Nephron progenitor cell (in vitro differentiated cells): Measurements from ENCODE around the gene DKC1.
"Not testable (repeated sequence)": the region's sequence is repeated elsewhere in the genome, so short reads cannot be mapped to it uniquely, and the experiment has no call there.

ENCODE experiments used
- DNase-seq: peaks from one replicate; pipeline ENCODE4 v3.0.0; 2021
- H3K27ac Mint-ChIP-seq: 2 replicates; pipeline ENCODE4 v1.8.0; 2021; ENCODE audit warnings: mild to moderate bottlenecking, moderate library complexity, mixed read lengths
- H3K27me3 Mint-ChIP-seq: 2 replicates; pipeline ENCODE4 v1.8.0; 2021; ENCODE audit warnings: mild to moderate bottlenecking, low read depth, mixed read lengths; ENCODE audit not compliant: poor library complexity
- H3K36me3 Mint-ChIP-seq: 2 replicates; pipeline ENCODE4 v1.8.0; 2021; ENCODE audit warnings: low read depth, mixed read lengths
- H3K4me1 Mint-ChIP-seq: 2 replicates; pipeline ENCODE4 v1.8.0; 2021; ENCODE audit warnings: mixed read lengths
- H3K4me3 Mint-ChIP-seq: 2 replicates; pipeline ENCODE4 v1.8.0; 2021; ENCODE audit warnings: mild to moderate bottlenecking, moderate library complexity, mixed read lengths
- H3K9me3 Mint-ChIP-seq: 2 replicates; pipeline ENCODE4 v1.8.0; 2021; ENCODE audit warnings: mild to moderate bottlenecking, moderate library complexity, mixed read lengths
- CTCF ChIP-seq: fragments of 200-600 bp; sonication (generic); IDR thresholded peaks from 2 replicates; pipeline ENCODE4 v1.5.0; 2021; ENCODE audit warnings: antibody characterized with exemption

The DKC1 gene

GRCh38 chrX:154819771-154820341, 57.2 kb downstream of the DKC1 start:
- Mint-ChIP-seq H3K27ac (no peak overlapping the region), H3K27me3 (no peaks in the 10 kb centered on the region), H3K9me3 (peaks cover 57% of the 10 kb centered on the region), H3K36me3 (no peaks in the 10 kb centered on the region), H3K4me1 (no peaks in the 10 kb centered on the region), H3K4me3 (no peak overlapping the region)
- no peak for DNase-seq
- TF ChIP-seq CTCF: no peak

GRCh38 chrX:154821523-154821922, 58.9 kb downstream of the DKC1 start:
- H3K9me3 Mint-ChIP-seq: peaks cover 55% of the 10 kb centered on the region

GRCh38 chrX:154822029-154822428, 59.4 kb downstream of the DKC1 start:
- Mint-ChIP-seq H3K36me3 (no peaks in the 10 kb centered on the region), H3K27ac (no peak overlapping the region), H3K4me1 (no peaks in the 10 kb centered on the region), H3K9me3 (peaks cover 56% of the 10 kb centered on the region), H3K4me3 (no peak overlapping the region), H3K27me3 (no peaks in the 10 kb centered on the region)
- DNase-seq: no peak
- TF ChIP-seq CTCF: no peak

More at GRCh38 chrX:154821523-154821922, 58.9 kb downstream of the DKC1 start:
- Mint-ChIP-seq H3K4me1 (no peaks in the 10 kb centered on the region), H3K4me3 (no peak overlapping the region), H3K27me3 (no peaks in the 10 kb centered on the region), H3K36me3 (no peaks in the 10 kb centered on the region), H3K27ac (no peak overlapping the region)
- no peak for TF ChIP-seq CTCF
- DNase-seq: no peak

GRCh38 chrX:154824638-154825037, 62.0 kb downstream of the DKC1 start:
- Mint-ChIP-seq H3K36me3 (no peaks in the 10 kb centered on the region), H3K27ac (no peak overlapping the region), H3K4me1 (no peaks in the 10 kb centered on the region), H3K9me3 (peaks cover 49% of the 10 kb centered on the region), H3K4me3 (no peak overlapping the region), H3K27me3 (no peaks in the 10 kb centered on the region)
- TF ChIP-seq CTCF: no peak
- DNase-seq: no peak

- not testable (repeated sequence) for H3K4me1 Mint-ChIP-seq, DNase-seq, H3K27me3 Mint-ChIP-seq, H3K36me3 Mint-ChIP-seq, H3K27ac Mint-ChIP-seq, H3K4me3 Mint-ChIP-seq
- peaks cover 46% of the 10 kb centered on the region for H3K9me3 Mint-ChIP-seq
Observed at GRCh38 chrX:154825586-154825985, 62.9 kb downstream of the DKC1 start.
